ENCODE data around the gene CEACAM1.
"Not testable (repeated sequence)": the region's sequence is repeated elsewhere in the genome, so short reads cannot be mapped to it uniquely, and the experiment has no call there.

Gene CEACAM1

DNA sequence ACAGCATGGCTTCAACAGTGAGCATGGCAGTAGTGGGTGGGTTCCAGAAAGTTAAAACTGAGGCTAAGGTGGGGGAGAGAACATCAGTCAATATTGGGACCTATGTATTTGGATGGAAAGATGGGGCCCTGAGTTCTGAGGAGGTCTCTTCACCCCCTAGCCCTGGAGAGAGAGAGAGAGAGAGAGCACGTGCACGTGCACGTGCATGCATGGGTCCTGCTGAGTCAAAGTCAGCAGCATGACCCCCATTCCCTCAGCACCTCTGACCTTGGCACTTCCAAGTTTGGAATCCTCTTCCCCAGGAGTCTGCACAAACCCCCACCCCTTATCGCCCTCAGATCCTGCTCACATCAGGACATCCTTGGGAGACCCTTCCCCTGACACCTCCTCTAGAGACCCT, 32.5 kb upstream of the CEACAM1 start:
- Histone ChIP-seq H3K36me3 (ENCODE audit: control insufficient read depth, insufficient read depth, low read length) (no peaks in the 10 kb centered on the region), H3K27ac (ENCODE audit: low read depth, low read length) (no peak overlapping the region), H3K9me3 (ENCODE audit: control insufficient read depth, insufficient read depth, low read depth, low read length) (no peaks in the 10 kb centered on the region), H3K9ac (ENCODE audit: low read length) (no peak overlapping the region), H3K4me3 (ENCODE audit: low read depth, low read length) (no peak overlapping the region), H3K4me1 (ENCODE audit: control insufficient read depth, insufficient read depth, low read length) (peaks cover 22% of the 10 kb centered on the region), H3K27me3 (ENCODE audit: control insufficient read depth, insufficient read depth, low read length) (peaks cover 11% of the 10 kb centered on the region; the same call in 1 of the 2 replicates)

DNA sequence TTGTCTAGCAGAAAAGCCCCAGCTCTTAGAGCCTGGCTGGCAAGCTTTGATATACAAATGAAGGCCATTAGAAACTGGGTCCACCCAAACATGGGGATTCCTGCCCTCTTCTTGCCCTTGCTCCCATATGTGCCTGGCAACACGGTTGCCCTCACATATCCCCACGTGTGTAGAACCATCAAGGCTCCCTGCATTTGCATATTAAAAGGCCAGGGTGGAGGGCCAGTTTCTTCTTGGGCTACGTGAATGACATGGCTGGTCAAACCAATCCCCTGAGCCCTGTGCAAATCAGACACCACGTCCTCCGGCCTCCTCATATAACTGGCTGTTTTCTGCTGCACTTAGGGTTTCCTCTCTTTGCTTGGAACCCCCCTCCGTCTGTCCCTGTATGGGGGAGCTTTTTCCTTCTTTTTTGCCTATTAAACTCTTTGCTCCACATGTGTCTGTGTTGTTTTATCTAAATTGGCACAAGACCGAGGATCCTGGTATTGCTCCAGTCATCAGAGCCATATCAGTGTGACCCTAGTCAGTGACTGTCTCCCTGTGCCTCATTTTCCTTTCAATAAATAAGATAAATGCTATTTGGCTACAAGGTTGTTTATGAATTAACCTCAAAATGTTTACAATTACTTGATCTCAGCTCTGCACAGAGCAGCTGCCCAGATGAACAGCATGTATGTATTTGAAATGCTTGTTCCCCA, 30.3 kb upstream of the CEACAM1 start:
- H3K9me3 ChIP-seq (ENCODE audit: control insufficient read depth, insufficient read depth, low read depth, low read length), result no peaks in the 10 kb centered on the region
- no peaks in the 10 kb centered on the region for H3K36me3 ChIP-seq (ENCODE audit: control insufficient read depth, insufficient read depth, low read length)
- H3K4me1 ChIP-seq (ENCODE audit: control insufficient read depth, insufficient read depth, low read length), result peaks cover 31% of the 10 kb centered on the region
- peaks cover 11% of the 10 kb centered on the region; the same call in 1 of the 2 replicates for H3K27me3 ChIP-seq (ENCODE audit: control insufficient read depth, insufficient read depth, low read length)
- no peak overlapping the region for H3K9ac ChIP-seq (ENCODE audit: low read length)
- no peak overlapping the region for H3K4me3 ChIP-seq (ENCODE audit: low read depth, low read length)
- no peak overlapping the region for H3K27ac ChIP-seq (ENCODE audit: low read depth, low read length)

DNA sequence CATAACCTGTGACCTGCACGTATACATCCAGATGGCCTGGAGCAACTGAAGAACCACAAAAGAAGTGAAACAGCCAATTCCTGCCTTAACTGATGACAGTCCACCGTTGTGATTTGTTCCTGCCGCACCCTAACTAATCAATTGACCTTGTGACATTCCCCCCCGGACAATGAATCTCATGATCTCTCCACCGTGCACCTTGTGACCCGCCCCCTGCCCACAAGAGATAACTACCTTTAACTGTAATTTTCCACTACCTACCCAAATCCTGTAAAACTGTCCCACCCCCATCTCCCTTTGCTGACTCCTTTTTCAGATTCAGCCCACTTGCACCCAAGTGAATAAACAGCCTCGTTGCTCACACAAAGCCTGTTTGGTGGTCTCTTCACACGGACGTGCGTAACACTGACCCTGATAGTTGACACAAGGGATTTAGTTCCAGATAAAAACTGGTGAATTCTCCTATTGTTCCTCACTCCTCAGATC, 29.1 kb upstream of the CEACAM1 start:
- H3K27ac ChIP-seq (ENCODE audit: low read depth, low read length); H3K36me3 ChIP-seq (ENCODE audit: control insufficient read depth, insufficient read depth, low read length); H3K9ac ChIP-seq (ENCODE audit: low read length); H3K4me3 ChIP-seq (ENCODE audit: low read depth, low read length); H3K9me3 ChIP-seq (ENCODE audit: control insufficient read depth, insufficient read depth, low read depth, low read length): not testable (repeated sequence)
- peaks cover 36% of the 10 kb centered on the region for H3K4me1 ChIP-seq (ENCODE audit: control insufficient read depth, insufficient read depth, low read length)
- peaks cover 11% of the 10 kb centered on the region; the same call in 1 of the 2 replicates for H3K27me3 ChIP-seq (ENCODE audit: control insufficient read depth, insufficient read depth, low read length)

DNA sequence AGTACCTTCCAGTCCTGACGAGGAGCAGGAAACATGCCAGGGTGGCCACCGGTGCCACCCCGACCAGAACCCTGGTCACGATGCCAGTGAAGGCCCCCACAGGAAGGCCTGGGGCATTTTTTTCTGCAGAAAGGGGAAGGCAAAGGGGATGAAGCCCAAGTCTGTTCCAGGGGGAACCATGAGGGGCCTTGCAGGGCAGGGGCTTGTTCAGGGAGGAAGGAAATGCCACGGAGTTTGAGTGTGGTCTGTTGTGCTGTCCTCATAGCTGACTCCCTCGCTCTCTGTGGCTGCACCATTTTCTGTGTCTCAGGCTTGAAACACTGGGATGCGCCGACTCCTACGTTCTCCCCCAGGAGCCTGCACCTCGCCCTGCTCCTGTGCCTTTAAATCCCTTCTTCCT, 27.5 kb upstream of the CEACAM1 start:
- H3K9me3 ChIP-seq (ENCODE audit: control insufficient read depth, insufficient read depth, low read depth, low read length), result peaks cover 8% of the 10 kb centered on the region
- H3K36me3 ChIP-seq (ENCODE audit: control insufficient read depth, insufficient read depth, low read length), result no peaks in the 10 kb centered on the region
- H3K27ac ChIP-seq (ENCODE audit: low read depth, low read length), result no peak overlapping the region
- H3K4me1 ChIP-seq (ENCODE audit: control insufficient read depth, insufficient read depth, low read length), result peaks cover 36% of the 10 kb centered on the region
- peaks cover 8% of the 10 kb centered on the region; the same call in 1 of the 2 replicates for H3K27me3 ChIP-seq (ENCODE audit: control insufficient read depth, insufficient read depth, low read length)
- H3K4me3 ChIP-seq (ENCODE audit: low read depth, low read length), result no peak overlapping the region
- H3K9ac ChIP-seq (ENCODE audit: low read length), result no peak overlapping the region

- H3K4me1 ChIP-seq (ENCODE audit: control insufficient read depth, insufficient read depth, low read length), result peaks cover 34% of the 10 kb centered on the region
- peaks cover 13% of the 10 kb centered on the region for H3K9me3 ChIP-seq (ENCODE audit: control insufficient read depth, insufficient read depth, low read depth, low read length)
- peaks cover 4% of the 10 kb centered on the region; the same call in 1 of the 2 replicates for H3K27me3 ChIP-seq (ENCODE audit: control insufficient read depth, insufficient read depth, low read length)
- H3K36me3 ChIP-seq (ENCODE audit: control insufficient read depth, insufficient read depth, low read length), result no peaks in the 10 kb centered on the region
- H3K27ac ChIP-seq (ENCODE audit: low read depth, low read length), result no peak overlapping the region
- no peak overlapping the region for H3K9ac ChIP-seq (ENCODE audit: low read length)
- no peak overlapping the region for H3K4me3 ChIP-seq (ENCODE audit: low read depth, low read length)
Observed at GRCh38 chr19:42555317-42555716, 27.0 kb upstream of the CEACAM1 start.

- H3K4me3 ChIP-seq (ENCODE audit: low read depth, low read length), result no peak overlapping the region
- H3K9me3 ChIP-seq (ENCODE audit: control insufficient read depth, insufficient read depth, low read depth, low read length), result peaks cover 14% of the 10 kb centered on the region
- no peaks in the 10 kb centered on the region for H3K36me3 ChIP-seq (ENCODE audit: control insufficient read depth, insufficient read depth, low read length)
- no peak overlapping the region for H3K27ac ChIP-seq (ENCODE audit: low read depth, low read length)
- H3K4me1 ChIP-seq (ENCODE audit: control insufficient read depth, insufficient read depth, low read length), result peaks cover 25% of the 10 kb centered on the region
- no peak overlapping the region for H3K9ac ChIP-seq (ENCODE audit: low read length)
- no peaks in the 10 kb centered on the region for H3K27me3 ChIP-seq (ENCODE audit: control insufficient read depth, insufficient read depth, low read length)
Observed at GRCh38 chr19:42554046-42554575, 25.8 kb upstream of the CEACAM1 start.

DNA sequence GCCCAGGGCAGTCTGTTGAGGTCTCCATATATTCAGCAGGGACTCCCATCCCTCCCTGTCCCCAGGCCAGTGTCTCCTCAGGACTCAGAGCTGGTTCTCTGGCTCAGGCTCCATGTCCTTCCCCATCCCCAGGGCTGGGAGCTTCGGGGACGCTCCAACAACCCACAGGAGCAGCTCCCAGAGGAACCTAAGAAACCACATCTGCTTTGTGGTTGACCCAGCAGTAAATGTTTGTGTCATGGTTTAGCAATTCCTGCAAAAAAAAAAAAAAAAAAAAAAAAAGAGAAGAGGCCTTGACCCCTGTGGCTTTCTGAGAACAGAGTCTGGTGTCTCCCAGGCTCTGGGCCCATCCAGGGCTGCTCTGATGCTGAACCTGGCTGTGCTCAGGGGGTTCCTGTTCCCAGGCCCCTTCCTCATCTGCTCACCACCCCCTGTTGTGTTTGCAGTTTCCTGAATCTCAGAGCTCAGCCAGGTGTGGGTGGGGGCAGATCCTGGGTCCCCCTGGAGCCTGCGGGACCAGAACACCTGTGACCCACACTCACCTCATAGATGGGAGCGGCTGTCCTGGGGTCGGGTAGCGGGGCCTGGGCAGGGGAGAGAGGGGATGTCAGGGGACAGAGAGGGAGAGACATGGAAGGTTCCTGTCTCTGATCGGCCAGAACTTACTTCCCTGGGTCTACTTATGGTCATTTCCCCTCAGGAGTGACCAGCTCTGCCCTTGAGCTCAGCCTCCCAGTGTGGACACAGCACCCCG, 25.2 kb upstream of the CEACAM1 start:
- Histone ChIP-seq H3K27ac (ENCODE audit: low read depth, low read length) (no peak overlapping the region), H3K27me3 (ENCODE audit: control insufficient read depth, insufficient read depth, low read length) (no peaks in the 10 kb centered on the region), H3K9ac (ENCODE audit: low read length) (no peak overlapping the region), H3K36me3 (ENCODE audit: control insufficient read depth, insufficient read depth, low read length) (no peaks in the 10 kb centered on the region), H3K9me3 (ENCODE audit: control insufficient read depth, insufficient read depth, low read depth, low read length) (peaks cover 19% of the 10 kb centered on the region), H3K4me1 (ENCODE audit: control insufficient read depth, insufficient read depth, low read length) (peaks cover 18% of the 10 kb centered on the region), H3K4me3 (ENCODE audit: low read depth, low read length) (no peak overlapping the region)

DNA sequence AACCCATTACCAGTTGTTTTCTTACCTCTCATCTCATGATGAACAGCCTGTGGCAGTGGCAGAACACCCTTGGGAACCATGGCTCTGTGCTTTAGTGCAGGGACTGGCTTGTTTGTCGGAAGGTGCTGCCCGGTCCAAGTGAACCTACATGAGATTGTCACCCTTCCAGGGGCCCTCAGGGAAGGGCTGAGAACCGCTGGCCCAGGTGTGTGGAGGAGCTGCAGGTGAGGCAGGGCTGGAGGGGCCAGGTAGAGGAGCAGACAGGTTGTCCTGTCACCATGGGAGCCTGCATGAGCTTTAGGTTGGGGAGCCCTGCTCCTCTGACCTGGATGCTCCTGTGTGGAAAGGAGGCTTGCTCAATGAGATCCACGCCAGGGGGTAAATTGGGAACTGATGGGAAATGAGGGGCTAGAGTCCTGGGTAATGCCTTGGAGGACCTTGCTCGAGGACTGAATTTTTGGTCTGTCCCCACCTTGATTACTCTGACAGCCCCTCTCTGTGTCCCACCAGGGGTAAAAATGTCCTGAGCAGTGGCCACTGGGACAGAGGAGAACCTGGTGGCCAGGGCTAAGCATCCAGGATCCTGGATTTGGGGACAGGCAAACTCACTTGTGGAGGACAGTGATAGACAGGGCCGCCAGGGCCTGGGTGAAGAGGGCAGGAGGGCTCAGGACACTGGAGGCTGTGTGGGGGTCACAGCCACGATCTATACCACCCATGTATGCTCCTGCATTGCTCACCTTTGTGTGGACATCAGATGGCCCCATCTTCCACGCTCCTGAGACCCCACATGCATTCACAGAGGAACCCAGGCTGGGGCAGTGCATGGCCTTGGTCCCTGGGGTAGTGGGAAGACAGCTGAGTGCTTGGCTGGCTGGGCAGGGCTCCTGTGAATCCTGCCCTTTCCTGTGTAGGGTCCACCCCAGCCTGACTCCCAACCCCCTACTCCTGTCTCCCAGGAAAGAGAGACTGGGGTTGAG, 24.1 kb upstream of the CEACAM1 start:
- Histone ChIP-seq H3K27ac (ENCODE audit: low read depth, low read length) (no peak overlapping the region), H3K36me3 (ENCODE audit: control insufficient read depth, insufficient read depth, low read length) (no peaks in the 10 kb centered on the region), H3K27me3 (ENCODE audit: control insufficient read depth, insufficient read depth, low read length) (peaks cover 2% of the 10 kb centered on the region; the same call in 1 of the 2 replicates), H3K9ac (ENCODE audit: low read length) (no peak overlapping the region), H3K4me3 (ENCODE audit: low read depth, low read length) (no peak overlapping the region), H3K4me1 (ENCODE audit: control insufficient read depth, insufficient read depth, low read length) (peaks cover 15% of the 10 kb centered on the region), H3K9me3 (ENCODE audit: control insufficient read depth, insufficient read depth, low read depth, low read length) (peaks cover 19% of the 10 kb centered on the region)

DNA sequence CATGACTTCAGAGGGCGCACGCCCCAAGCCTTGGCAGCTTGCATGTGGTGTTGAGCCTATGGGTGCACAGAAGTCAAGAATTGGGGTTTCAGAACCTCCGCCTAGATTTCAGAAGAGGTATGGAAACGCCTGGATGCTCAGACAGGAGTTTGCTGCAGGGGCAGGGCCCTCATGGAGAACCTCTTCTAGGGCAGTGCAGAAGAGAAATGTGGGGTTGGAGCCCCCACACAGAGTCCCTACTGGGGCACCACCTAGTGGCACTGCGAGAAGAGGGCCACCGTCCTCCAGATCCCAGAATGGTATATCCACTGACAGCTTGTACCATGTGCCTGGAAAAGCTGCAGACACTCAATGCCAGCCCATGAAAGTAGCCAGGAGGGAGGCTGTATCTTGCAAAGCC, 22.2 kb upstream of the CEACAM1 start:
- H3K4me3 ChIP-seq (ENCODE audit: low read depth, low read length); H3K36me3 ChIP-seq (ENCODE audit: control insufficient read depth, insufficient read depth, low read length); H3K9ac ChIP-seq (ENCODE audit: low read length); H3K27ac ChIP-seq (ENCODE audit: low read depth, low read length): not testable (repeated sequence)
- H3K27me3 ChIP-seq (ENCODE audit: control insufficient read depth, insufficient read depth, low read length), result peaks cover 17% of the 10 kb centered on the region; the same call in 1 of the 2 replicates
- H3K9me3 ChIP-seq (ENCODE audit: control insufficient read depth, insufficient read depth, low read depth, low read length), result peaks cover 19% of the 10 kb centered on the region
- H3K4me1 ChIP-seq (ENCODE audit: control insufficient read depth, insufficient read depth, low read length), result peaks cover 12% of the 10 kb centered on the region

DNA sequence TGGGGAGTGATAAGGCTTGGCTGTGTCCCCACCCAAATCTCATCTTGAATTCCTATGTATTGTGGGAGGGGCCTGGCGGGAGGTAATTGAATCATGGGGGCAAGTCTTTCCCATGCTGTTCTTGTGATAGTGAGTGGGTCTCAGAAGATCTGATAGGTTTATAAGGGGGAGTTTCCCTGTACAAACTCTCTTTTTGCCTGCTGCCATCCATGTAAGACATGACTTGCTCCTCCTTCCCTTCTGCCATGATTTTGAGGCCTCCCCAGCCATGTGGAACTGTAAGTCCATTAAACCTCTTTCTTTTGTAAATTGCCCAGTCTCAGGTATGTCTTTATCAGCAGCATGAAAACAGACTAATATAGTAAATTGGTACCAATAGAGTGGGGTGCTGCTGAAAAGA, 20.8 kb upstream of the CEACAM1 start:
- not testable (repeated sequence) for H3K36me3 ChIP-seq (ENCODE audit: control insufficient read depth, insufficient read depth, low read length)

More for the DNA sequence above, 20.8 kb upstream of the CEACAM1 start:
- peaks cover 19% of the 10 kb centered on the region for H3K9me3 ChIP-seq (ENCODE audit: control insufficient read depth, insufficient read depth, low read depth, low read length)
- H3K27ac ChIP-seq (ENCODE audit: low read depth, low read length); H3K4me3 ChIP-seq (ENCODE audit: low read depth, low read length); H3K4me1 ChIP-seq (ENCODE audit: control insufficient read depth, insufficient read depth, low read length); H3K9ac ChIP-seq (ENCODE audit: low read length): not testable (repeated sequence)
- peaks cover 17% of the 10 kb centered on the region; the same call in 1 of the 2 replicates for H3K27me3 ChIP-seq (ENCODE audit: control insufficient read depth, insufficient read depth, low read length)
